Left ventricle myocardium inferior (tissue), 1 donor: ENCODE results near the gene PYHIN1. TPM values are rescaled to one million over a fixed set of nuclear protein-coding genes. Genes with fewer than 3 reads are reported as not detected.
"Not testable (repeated sequence)": the region's sequence is repeated elsewhere in the genome, so short reads cannot be mapped to it uniquely, and the experiment has no call there.

Source experiments
- DNase-seq: peaks from one replicate; pipeline ENCODE4 v3.0.0-alpha.2; 2020
- H3K27ac ChIP-seq: fragments of 200-600 bp; replicated peaks from 2 replicates; pipeline ENCODE4 v1.8.0; 2021
- H3K27me3 ChIP-seq: fragments of 200-600 bp; 2 replicates; pipeline ENCODE4 v1.8.0; 2021; ENCODE audit warnings: low read depth
- H3K36me3 ChIP-seq: fragments of 200-600 bp; 2 replicates; pipeline ENCODE4 v1.8.0; 2021
- H3K4me1 ChIP-seq: fragments of 200-600 bp; 2 replicates; pipeline ENCODE4 v1.8.0; 2021
- H3K4me3 ChIP-seq: fragments of 200-600 bp; 2 replicates; pipeline ENCODE4 v1.8.0; 2021; ENCODE audit warnings: mild to moderate bottlenecking, moderate library complexity
- H3K9me3 ChIP-seq: fragments of 200-600 bp; replicated peaks from 2 replicates; pipeline ENCODE4 v1.8.0; 2021
- intact Hi-C: fragments of 100-400 bp; cut with micrococcal nuclease; formaldehyde crosslinking; loops from one replicate; pipeline ENCODE4 v1.11.0; 2022
- total RNA-seq: library from RNA; stranded (reverse); fragmentation: NEBNext Ultra II Directional; extraction: Animal tissue kit (Norgen Biotek cat#: 25700); gene quantifications from one replicate; pipeline ENCODE4 v1.2.1, GENCODE V29; 2021
- TF ChIP-seq, protein P1 (sequence below): fragments of 200-600 bp; IDR thresholded peaks from 2 replicates; pipeline ENCODE4 v1.8.0; 2021; ENCODE audit warnings: antibody characterized with exemption, mild to moderate bottlenecking, borderline replicate concordance
- donor health status: DM: no; HTN: yes; CAD: no; lungs with severe emphysema.

The PYHIN1 gene
- total RNA-seq, 1 donor from 2014 or later, result 0.11 TPM

- Histone ChIP-seq H3K4me3 (no peak overlapping the region), H3K27me3 (no peaks in the 10 kb centered on the region), H3K4me1 (peaks cover 60% of the 10 kb centered on the region), H3K9me3 (no peaks in the 10 kb centered on the region), H3K27ac (peak overlapping the region; percentile 88), H3K36me3 (no peaks in the 10 kb centered on the region)
- TF ChIP-seq, protein P1, sequence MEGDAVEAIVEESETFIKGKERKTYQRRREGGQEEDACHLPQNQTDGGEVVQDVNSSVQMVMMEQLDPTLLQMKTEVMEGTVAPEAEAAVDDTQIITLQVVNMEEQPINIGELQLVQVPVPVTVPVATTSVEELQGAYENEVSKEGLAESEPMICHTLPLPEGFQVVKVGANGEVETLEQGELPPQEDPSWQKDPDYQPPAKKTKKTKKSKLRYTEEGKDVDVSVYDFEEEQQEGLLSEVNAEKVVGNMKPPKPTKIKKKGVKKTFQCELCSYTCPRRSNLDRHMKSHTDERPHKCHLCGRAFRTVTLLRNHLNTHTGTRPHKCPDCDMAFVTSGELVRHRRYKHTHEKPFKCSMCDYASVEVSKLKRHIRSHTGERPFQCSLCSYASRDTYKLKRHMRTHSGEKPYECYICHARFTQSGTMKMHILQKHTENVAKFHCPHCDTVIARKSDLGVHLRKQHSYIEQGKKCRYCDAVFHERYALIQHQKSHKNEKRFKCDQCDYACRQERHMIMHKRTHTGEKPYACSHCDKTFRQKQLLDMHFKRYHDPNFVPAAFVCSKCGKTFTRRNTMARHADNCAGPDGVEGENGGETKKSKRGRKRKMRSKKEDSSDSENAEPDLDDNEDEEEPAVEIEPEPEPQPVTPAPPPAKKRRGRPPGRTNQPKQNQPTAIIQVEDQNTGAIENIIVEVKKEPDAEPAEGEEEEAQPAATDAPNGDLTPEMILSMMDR, result no peak
- intact Hi-C loops, result no loop called here
- DNase-seq, result no peak
These were observed 77.4 kb downstream of the PYHIN1 start for GRCh38 chr1:159008744-159009188.

- peak overlapping the region; percentile 68 for H3K4me3 ChIP-seq
- H3K4me1 ChIP-seq, result peaks cover 65% of the 10 kb centered on the region
- H3K36me3 ChIP-seq, result no peaks in the 10 kb centered on the region
- H3K27ac ChIP-seq, result peak overlapping the region; percentile 88
- TF ChIP-seq, protein P1, result no peak
- no peak for DNase-seq
- H3K9me3 ChIP-seq, result no peaks in the 10 kb centered on the region
- no peaks in the 10 kb centered on the region for H3K27me3 ChIP-seq
- intact Hi-C loops, result no loop called here
These were observed 77.9 kb downstream of the PYHIN1 start for GRCh38 chr1:159009287-159009686.

- H3K27me3 ChIP-seq, result no peaks in the 10 kb centered on the region
- no peak for DNase-seq
- H3K9me3 ChIP-seq, result no peaks in the 10 kb centered on the region
- TF ChIP-seq, protein P1, result no peak
- H3K4me3 ChIP-seq, result peak within 1 kb of the TSS; percentile 68
- H3K4me1 ChIP-seq, result peaks cover 66% of the 10 kb centered on the region
- intact Hi-C loops, result no loop called here
- H3K36me3 ChIP-seq, result peaks cover 1% of the 10 kb centered on the region
- H3K27ac ChIP-seq, result peak within 1 kb of the TSS; percentile 88
These were observed 78.5 kb downstream of the PYHIN1 start, which contains the start of gene IFI16 for GRCh38 chr1:159009704-159010361. IFI16 (plus strand) TSS chr1:159009907; CDS start chr1:159014681, 4,774 bp downstream.

DNA sequence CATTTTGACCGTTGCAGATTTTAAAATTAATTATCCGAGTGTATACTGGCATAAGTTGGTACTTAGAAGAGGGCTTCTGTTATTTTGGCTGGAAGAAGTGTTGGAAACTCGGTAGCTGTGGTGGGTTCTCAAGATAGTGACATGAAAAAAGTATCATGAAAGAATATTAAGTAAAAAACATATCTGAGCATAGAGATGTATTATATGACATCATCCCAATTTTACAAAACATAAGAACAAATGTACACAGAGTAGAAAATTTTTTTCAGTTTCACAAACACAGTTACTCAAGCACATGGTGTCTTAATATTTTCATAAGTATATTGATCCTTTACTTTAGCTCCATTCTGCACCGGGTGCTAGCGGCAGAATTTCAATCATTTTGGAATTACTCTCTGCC lies 79.0 kb downstream of the PYHIN1 start:
- peaks cover 7% of the 10 kb centered on the region for H3K36me3 ChIP-seq
- H3K27me3 ChIP-seq, result no peaks in the 10 kb centered on the region
- no peaks in the 10 kb centered on the region for H3K9me3 ChIP-seq
- peak overlapping the region; percentile 68 for H3K4me3 ChIP-seq
- peaks cover 66% of the 10 kb centered on the region for H3K4me1 ChIP-seq
- intact Hi-C loops, result no loop called here
- peak overlapping the region; percentile 88 for H3K27ac ChIP-seq
- TF ChIP-seq, protein P1, result no peak
- DNase-seq, result no peak

- Histone ChIP-seq H3K4me3 (peak overlapping the region; percentile 68), H3K27ac (peak overlapping the region; percentile 88), H3K36me3 (peaks cover 11% of the 10 kb centered on the region), H3K4me1 (peaks cover 66% of the 10 kb centered on the region)
- intact Hi-C loops, H3K9me3 ChIP-seq, DNase-seq, H3K27me3 ChIP-seq: not testable (repeated sequence)
These were observed 79.6 kb downstream of the PYHIN1 start for GRCh38 chr1:159011001-159011400.

DNA sequence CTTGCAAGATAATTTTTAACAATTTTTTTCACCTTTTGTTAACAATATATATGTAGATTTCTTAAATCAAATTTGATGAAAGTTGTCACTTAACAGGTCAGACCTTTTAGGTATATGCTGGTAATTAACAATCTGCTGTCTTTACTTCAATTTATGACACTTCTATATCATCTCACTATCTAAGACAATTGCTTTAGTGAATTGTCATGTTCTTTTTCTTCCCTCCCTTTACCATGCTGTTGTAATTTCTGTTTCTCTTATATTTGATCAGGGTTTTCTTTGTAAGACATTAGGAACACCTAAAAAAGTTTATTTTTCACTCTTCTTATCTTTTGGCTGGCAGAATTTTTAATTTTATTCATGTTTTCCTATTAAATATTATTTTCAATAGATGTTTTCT lies 80.4 kb downstream of the PYHIN1 start:
- intact Hi-C loops, result no loop called here
- no peaks in the 10 kb centered on the region for H3K27me3 ChIP-seq
- no peak for DNase-seq
- H3K4me3 ChIP-seq, result peak overlapping the region; percentile 68
- H3K9me3 ChIP-seq, result no peaks in the 10 kb centered on the region
- H3K4me1 ChIP-seq, result peaks cover 66% of the 10 kb centered on the region
- H3K27ac ChIP-seq, result peak overlapping the region; percentile 88
- H3K36me3 ChIP-seq, result peaks cover 19% of the 10 kb centered on the region
- TF ChIP-seq, protein P1, result no peak
